ENCODE data around the gene CFAP298.

CFAP298 gene

DNA sequence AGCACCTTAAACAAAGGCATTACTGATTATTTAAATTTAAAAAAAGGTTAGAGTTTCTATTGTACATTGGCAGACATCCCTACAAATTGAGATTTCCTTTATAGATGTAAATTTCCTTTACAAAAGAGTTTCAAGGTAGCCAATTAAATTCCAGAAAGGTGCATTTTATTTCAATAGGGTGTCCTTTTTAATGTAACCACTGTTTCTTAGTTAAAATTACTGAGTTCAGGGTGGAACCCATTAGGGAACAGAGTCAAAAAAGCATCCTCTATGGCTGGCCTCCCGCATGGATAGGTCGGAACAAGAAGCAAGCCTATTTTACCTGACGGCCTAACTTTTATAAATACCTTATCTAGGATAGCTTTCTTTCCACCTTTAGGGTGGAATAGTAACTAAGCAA lies 51.3 kb downstream of the CFAP298 start:
- DNase-seq (ENCODE audit: low spot score), result no peak
- TF ChIP-seq, protein P1, sequence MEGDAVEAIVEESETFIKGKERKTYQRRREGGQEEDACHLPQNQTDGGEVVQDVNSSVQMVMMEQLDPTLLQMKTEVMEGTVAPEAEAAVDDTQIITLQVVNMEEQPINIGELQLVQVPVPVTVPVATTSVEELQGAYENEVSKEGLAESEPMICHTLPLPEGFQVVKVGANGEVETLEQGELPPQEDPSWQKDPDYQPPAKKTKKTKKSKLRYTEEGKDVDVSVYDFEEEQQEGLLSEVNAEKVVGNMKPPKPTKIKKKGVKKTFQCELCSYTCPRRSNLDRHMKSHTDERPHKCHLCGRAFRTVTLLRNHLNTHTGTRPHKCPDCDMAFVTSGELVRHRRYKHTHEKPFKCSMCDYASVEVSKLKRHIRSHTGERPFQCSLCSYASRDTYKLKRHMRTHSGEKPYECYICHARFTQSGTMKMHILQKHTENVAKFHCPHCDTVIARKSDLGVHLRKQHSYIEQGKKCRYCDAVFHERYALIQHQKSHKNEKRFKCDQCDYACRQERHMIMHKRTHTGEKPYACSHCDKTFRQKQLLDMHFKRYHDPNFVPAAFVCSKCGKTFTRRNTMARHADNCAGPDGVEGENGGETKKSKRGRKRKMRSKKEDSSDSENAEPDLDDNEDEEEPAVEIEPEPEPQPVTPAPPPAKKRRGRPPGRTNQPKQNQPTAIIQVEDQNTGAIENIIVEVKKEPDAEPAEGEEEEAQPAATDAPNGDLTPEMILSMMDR (IDR thresholded peaks at IDR 0.05; ENCODE audit: borderline replicate concordance, control extremely low read depth, extremely low read depth, insufficient read depth, missing control alignments), result no peak
- in situ Hi-C loops (cut with MboI; ENCODE audit: low sequenced_read_pairs, unreplicated experiment), result no loop called here

DNA sequence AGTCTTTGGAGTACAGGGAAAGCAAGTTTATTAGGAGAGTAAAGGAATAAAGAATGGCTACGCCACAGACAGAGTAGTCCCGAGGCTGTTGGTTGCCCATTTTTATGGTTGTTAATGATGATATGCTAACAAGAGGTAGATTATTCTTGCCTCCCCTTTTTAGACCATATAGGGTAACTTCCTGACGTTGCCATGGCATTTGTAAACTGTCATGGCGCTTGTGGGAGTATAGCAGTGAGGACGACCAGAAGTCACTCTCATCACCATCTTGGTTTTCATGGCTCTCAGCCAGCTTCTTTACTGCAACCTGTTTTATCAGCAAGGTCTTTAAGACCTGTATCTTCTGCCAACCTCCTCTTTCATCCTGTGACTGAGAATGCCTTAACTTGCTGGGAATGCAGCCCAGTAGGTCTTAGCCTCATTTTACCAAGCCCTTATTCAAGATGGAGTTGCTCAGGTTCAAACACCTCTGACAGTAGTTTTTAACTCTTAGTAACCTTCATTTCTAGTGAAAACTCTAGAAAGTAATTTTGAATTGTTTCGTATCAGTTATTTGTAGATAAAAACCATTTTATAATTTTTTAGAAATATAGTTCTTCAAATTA lies 53.1 kb downstream of the CFAP298 start:
- in situ Hi-C loops (cut with MboI; ENCODE audit: low sequenced_read_pairs, unreplicated experiment), result no loop called here
- DNase-seq (ENCODE audit: low spot score), result no peak
- TF ChIP-seq, protein P1 (IDR thresholded peaks at IDR 0.05; ENCODE audit: borderline replicate concordance, control extremely low read depth, extremely low read depth, insufficient read depth, missing control alignments), result no peak

DNA sequence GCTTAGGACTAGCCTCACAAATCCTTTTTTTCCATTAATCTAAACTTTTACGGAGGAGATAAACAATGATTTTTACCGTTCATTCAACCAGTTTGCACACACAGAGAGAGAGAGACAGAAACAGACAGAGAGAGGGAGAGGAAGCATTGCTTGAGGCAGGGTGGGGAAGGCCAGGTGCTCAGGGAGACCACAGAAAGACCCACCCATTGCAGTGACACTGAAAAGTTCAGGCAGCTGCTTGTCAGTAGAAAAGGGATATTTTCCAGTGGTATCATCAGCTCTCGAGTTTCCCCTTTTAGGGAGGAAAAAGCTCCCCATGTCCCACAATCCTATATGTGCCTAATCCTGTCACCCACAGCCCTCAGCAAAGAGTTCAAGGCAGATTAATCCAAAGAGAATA lies 54.1 kb downstream of the CFAP298 start:
- TF ChIP-seq, protein P1 (IDR thresholded peaks at IDR 0.05; ENCODE audit: borderline replicate concordance, control extremely low read depth, extremely low read depth, insufficient read depth, missing control alignments), result no peak
- in situ Hi-C loops (cut with MboI; ENCODE audit: low sequenced_read_pairs, unreplicated experiment), result no loop called here
- DNase-seq (ENCODE audit: low spot score), result no peak

DNA sequence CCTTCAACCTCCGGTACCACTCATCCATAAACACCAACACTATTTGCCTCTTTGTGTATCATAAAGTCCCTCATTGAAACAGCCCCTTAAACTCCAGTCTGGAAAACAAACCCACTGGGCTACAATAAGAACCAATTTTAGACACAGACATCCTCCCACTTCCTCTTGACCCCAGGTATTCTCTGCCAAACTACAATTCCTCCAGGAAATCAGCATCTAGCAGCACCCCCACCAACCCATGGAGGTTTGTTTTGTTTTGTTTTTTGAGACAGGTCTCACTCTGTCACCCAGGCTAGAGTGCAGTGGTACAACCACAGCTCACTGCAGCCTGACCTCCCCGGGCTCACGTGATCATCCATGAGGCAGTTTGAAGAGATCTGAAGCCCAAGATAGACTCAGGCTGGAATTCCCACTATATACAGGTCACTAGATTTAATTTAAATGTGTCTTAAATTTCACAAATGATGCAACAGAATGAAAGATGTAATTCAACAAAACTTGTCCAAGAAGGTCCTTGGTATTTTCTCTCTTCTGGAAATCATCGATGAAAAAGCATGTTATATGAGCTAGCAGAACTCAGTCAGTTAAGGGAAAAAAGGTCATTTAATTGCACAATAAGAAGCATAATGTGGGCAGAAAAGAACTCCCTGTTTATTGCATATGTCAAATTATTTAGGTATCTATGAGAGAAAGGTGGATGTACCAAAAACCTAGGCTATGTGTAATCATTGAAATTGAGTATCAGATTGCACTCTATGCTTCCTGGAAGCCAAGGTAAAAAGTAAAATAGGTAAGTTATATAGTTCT lies 57.1 kb downstream of the CFAP298 start:
- TF ChIP-seq, protein P1 (IDR thresholded peaks at IDR 0.05; ENCODE audit: borderline replicate concordance, control extremely low read depth, extremely low read depth, insufficient read depth, missing control alignments), result no peak
- no peak for DNase-seq (ENCODE audit: low spot score)
- in situ Hi-C loops (cut with MboI; ENCODE audit: low sequenced_read_pairs, unreplicated experiment), result no loop called here

DNA sequence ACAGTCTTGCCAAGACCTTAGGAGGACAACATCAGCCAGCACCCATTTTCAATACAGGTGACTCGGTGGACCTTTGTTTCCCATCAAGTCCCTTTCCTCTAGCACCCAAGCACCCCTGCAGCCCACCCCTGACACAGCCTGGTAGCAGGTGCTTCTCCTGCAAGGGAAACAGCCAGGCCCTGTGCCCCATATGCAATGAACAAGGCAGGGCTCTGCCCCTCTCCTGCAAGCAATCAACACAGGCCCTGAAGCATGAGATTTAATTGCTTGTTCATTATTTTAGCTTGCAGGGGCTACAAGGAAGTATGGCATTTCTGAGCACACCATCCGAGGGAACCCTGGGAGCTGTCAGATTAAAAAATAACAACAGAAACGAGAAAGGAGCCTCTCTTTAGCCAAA lies 62.3 kb downstream of the CFAP298 start:
- in situ Hi-C loops (cut with MboI; ENCODE audit: low sequenced_read_pairs, unreplicated experiment), result no loop called here
- DNase-seq (ENCODE audit: low spot score), result no peak
- TF ChIP-seq, protein P1 (IDR thresholded peaks at IDR 0.05; ENCODE audit: borderline replicate concordance, control extremely low read depth, extremely low read depth, insufficient read depth, missing control alignments), result no peak

DNA sequence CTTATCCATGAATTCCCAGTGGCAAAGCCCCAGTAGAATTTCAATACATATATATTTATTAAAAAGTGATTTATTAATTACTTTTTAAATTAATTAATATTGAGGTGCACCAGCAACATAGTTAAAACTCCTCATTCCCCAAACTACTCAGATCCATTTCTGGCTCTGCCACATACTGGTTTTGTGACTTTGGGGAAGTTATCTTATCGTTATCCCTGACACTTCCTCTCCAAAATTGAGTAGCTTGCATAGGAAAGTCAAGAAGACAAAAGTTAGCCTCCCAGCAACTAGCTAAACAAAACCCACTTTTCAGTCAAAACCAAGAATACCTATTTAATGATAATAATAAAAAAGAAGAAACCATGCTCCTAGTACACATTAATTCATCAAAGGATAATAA lies 62.7 kb downstream of the CFAP298 start:
- in situ Hi-C loops (cut with MboI; ENCODE audit: low sequenced_read_pairs, unreplicated experiment), result no loop called here
- TF ChIP-seq, protein P1 (IDR thresholded peaks at IDR 0.05; ENCODE audit: borderline replicate concordance, control extremely low read depth, extremely low read depth, insufficient read depth, missing control alignments), result no peak
- no peak for DNase-seq (ENCODE audit: low spot score)

All from GM13976 (cell line).